ENCODE results near the gene OR1A2.
"Not testable (repeated sequence)": the region's sequence is repeated elsewhere in the genome, so short reads cannot be mapped to it uniquely, and the experiment has no call there.

Gene OR1A2, protein sequence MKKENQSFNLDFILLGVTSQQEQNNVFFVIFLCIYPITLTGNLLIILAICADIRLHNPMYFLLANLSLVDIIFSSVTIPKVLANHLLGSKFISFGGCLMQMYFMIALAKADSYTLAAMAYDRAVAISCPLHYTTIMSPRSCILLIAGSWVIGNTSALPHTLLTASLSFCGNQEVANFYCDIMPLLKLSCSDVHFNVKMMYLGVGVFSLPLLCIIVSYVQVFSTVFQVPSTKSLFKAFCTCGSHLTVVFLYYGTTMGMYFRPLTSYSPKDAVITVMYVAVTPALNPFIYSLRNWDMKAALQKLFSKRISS

DNA sequence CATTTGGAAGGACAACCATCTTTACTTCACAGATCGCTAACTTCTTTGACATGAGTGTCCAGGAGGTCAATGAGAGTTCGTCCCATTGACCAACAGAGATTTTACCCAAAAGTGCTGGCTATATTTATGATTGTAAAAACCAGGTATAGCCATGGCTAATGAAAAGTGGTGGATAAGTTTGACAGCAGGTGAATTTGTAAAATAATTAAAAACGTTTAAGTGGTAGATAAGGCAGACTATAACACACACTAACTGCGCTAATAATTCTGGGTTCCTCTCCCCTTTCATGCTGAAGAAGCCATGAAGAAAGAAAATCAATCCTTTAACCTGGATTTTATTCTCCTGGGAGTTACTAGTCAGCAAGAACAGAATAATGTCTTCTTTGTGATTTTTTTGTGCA lies at the start of gene OR1A2:
TSS of gene OR1A2 (plus strand) at position 301 of the 400 bp plus-strand sequence. CDS start at position 301, 0 bp downstream.
- DNase-seq, result no peak

DNA sequence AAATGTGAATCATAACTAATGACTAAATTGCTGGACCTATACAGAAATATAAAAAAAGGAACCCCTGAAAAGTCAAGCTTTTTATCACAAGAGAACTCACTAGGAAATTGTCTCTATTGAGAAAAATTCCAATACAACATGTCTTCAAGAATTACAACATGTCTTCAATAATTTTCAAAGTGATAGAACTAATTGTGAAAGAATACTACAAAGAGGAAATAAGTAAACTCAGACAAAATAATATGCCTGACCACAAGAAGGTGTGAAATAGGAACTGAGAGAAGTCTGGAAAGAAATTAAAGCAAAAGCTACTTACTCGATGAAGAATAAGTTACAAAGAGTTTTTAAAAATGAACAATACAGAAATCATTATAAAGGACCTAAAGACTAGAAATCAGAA lies 40.1 kb upstream of the OR1A2 start:
- DNase-seq, result no peak

DNA sequence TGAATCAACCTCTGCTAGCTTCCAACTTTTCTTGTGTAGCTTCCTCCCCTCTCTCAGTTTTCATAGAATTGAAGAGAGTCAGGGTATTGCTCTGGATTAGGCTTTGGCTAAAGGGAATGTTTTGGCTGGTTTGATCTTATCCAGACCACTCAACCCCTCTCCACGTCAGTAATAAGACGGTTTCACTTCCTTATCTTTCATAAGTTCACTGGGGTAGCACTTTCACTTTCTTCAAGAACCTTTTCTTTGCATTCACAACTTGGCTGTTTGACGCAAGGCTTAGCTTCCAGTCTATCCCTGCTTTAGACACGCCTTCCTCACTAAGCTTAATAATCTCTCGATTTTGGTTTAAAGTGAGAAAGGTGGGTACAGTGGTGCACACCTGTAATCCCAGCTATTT lies 29.7 kb upstream of the OR1A2 start:
- DNase-seq, result no peak

DNA sequence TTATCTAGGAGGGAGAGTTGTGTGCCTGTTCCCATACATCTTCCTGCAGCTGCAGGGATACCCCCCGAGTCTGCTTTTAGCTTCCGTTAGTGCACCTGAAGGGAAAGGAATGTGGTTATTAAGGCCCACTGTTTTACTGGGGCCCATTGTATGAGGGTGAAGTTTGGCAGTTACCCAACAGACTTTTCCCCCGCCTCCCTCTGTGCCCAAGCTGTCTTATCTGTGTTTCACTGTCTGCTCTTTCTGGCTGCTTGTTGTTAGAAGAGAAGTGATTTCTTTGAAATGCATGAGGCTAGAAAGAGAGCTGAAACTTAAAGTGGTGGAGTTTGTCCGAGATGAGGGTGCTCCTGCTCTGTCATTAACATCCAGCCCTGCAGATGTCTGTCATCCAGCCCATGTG lies 7.4 kb upstream of the OR1A2 start:
- DNase-seq, result no peak

DNA sequence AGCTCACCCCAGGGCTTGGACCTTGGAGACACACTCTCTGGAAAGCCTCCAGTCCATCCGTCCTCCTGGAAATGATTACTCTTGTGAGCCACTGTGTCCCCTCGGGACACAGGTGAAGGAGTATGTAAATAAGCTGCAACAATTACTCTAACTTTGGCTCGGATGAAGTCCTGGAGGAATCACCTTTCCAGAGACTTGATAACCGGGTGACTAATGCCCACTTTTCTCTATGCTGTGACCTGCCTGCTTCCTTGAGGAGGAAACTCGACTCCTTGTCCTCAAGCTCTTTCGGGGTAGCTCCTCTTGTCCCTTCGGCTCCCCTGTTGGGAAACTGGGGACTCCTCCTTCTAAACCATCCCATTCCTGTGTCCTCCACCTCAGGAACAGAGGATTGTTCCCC lies 10.0 kb downstream of the OR1A2 start, which contains the start of gene OR1A1:
TSS of gene OR1A1 (plus strand) at position 301 of the 400 bp plus-strand sequence. CDS start 7,954 bp downstream, outside the sequence.
- no peak for DNase-seq

DNA sequence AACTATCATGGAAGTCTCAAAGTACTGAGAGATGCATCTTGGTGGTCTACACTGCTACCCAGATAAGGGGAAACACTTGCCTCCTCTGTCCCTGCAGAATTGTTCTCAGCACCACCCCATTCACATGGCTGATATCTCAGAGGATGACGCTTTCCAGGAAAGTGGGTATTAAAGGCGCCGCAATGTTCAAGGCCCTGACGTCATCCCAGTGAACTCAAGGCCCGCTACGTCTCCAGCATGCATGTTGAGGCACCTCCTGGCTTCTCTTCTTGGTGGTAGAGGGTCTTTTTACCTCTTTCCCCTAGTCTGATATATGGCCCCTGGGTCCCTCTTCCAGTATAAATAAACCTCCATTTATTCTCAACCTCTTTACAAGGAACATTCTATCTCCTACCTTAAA lies 11.2 kb downstream of the OR1A2 start:
- no peak for DNase-seq

DNA sequence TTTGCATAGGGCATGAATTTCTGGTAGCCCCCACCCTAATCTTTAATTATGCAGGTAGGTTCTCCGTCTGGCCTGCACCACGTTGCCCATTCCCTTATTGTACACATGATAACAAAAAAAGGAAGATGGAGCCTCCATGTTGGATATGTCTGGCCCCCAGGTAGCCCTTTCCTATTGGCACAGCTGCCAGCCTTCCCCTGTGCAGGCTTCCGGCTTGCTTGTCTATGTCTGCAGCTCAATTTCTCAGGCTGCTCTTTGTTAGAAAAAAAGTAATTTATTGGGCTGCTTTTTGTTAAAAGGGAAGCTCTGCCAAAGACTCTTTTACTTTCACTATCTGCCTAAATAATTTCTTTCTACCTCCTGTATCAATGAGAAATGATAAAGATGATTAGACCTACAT lies 15.7 kb downstream of the OR1A2 start:
- no peak for DNase-seq

DNA sequence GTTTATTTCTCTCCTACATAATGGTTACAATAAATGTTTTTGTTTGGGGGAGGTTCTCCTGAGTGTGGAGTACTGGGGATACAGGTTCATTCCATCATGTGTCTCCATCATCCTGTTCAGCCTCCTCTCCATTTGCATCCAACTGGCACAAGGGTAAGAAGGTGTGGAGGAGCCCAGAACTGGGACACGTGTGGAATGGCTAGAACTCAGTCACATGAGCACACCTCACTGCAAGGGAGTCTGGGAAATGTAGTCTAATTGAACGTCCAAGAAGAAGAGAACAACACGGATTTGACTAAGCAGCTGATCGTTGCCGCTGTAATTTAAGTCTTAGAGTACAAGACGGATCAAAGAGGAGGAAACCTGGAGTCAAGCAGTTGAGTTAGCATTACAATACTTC lies 16.3 kb downstream of the OR1A2 start:
- DNase-seq, result no peak

DNA sequence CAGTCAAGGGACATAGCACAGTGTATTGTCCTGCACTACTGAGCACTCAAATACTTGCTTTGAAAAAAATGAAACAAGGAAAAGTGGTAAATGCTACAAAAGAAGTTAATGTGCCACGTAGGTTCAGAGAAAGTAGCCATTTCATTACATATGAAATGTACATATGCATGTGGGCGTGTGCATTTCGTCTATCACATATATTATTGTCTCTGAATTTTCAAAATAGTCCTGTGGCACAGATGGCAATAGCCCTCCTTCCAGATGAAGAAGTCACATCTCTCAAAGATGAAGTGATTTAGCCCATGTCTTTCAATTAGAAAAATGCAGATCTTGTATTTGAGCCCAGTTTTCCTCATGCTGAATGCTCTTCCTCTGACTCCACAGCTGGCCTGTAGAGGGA lies 22.7 kb downstream of the OR1A2 start:
- not testable (repeated sequence) for DNase-seq

DNA sequence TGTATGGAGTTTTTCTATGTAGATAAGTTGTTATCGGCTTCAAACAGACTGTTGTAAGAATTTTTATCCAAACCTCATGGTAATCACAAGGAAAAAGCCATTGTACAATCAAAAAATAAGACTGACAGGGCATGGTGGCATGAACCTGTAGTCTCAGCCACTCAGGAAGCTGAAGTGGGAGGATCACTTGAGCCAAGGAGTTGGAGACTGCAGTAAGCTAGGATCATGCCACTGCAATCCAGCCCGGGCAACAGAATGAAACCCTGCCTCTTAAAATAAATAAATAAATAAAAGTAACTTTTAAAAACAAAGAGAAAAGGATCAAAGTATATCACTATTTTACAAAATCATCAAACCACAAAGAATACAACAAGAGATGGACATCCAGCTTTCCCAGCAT lies 24.5 kb downstream of the OR1A2 start:
- DNase-seq, result no peak

DNA sequence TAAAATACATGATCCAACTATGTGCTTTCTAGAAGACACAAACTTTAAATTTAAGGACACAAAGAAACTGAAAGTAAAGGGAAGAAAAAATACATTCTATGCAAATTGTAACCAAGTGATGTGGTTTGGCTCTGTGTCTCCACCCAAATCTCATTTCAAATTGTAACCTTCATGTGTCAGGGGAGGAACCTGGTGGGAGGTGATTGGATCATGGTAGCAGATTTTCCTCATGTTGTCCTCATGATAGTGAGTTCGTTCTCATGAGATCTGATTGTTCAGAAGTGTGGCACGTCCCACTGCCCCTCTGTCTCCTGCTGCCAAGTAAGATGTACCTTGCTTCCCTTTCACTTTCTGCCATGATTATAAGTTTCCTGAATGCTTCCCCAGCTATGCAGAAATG lies 25.2 kb downstream of the OR1A2 start:
- DNase-seq, result no peak

DNA sequence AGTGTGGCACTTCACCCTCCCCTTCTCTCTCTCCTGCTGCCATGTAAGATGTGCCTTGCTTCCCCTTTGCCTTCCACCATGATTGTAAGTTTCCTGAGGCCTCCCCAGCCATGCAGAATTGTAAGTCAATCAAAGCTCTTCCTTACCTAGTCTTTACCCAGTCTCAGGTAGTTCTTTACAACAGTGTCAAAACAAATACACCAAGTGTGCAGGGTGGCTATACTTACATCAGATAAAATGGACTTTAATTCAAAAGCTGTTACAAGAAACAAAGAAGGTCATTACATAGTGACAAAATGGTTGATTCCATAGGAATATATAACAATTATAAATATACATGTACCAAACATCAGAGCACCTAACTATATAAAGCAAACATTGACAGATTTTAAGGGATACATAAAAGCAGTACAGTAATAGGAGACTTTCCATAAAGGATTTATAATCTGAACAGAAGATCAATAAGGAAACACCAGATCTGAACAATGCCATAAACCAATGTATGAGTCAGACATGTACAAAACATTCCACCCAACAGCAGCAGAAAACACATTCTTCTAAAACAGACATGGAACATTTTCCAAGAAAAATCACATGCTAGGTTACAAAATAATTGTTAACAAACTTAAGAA lies 27.5 kb downstream of the OR1A2 start:
- not testable (repeated sequence) for DNase-seq

DNA sequence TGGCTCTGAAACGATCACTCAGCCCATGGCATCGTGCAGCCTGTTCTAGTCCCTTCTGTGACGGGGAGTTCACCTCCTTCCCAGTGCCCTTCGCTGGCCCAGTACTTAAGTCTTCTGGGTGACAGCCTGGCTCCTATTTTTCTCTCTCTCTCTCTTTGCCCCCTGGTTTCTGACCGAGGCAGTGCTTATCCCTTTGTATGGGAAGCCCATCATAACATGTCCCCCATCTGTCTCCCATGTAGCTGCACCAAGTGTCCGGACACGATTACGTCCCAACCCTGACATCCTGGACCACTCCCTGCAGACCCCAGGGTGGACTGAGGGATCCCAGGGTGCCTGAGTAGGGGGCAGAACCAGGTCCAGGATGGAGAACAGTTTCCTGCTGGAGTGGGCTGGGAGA lies 35.0 kb downstream of the OR1A2 start:
- DNase-seq, result not testable (repeated sequence)

DNA sequence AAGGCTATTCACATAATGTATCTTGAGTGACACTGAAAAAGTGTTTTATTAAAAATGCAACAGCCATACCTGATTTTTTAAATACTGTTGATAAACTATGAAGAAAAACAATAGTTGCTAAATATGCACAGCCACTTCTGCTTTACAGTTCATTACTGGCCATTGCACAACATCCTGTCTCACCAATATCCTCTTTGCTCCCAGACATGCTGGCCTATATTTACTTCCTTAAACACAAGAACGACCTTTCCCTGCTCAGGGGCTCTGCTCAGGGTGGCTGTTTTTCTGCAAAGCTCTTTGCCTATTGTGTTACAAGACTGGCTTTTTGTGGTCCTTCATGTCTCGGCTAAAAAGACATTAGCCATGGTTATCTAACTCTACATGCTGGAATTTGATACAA lies 41.4 kb downstream of the OR1A2 start:
- DNase-seq, result not testable (repeated sequence)

DNA sequence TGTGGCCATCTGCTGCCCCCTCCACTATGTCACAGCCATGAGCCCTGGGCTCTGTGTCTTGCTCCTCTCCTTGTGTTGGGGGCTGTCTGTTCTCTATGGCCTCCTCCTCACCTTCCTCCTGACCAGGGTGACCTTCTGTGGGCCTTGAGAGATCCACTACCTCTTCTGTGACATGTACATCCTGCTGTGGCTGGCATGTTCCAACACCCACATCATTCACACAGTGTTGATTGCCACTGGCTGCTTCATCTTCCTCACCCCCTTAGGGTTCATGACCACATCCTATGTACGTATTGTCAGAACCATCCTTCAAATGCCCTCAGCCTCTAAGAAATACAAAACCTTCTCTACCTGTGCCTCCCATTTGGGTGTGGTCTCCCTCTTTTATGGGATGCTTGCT lies 43.7 kb downstream of the OR1A2 start:
- not testable (repeated sequence) for DNase-seq

DNA sequence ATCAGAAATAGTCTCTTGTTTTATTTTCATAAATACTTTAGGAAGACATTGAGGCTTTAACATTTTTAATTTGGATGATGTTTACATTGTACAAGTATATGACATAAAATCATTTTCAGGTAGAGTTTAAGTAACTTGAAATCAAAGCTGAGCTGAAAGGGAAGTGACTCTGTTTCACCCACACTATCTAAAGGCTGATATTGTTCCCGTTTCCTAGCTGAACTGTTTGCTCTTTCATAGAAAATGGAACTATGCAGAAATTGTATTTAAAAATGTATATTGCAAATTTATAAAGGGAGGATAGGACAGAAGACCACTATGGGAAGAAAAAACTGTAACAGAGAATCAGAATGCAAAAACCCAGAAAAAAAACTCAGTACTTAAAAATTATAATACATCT lies 47.5 kb downstream of the OR1A2 start:
- not testable (repeated sequence) for DNase-seq

Data from NCI-H446 (cell line).